GM23248 (cell line): ENCODE measurements around the gene MEI1.

ENCODE experiments used
- EZH2 ChIP-seq: fragments of 200-600 bp; sonication (generic); IDR thresholded peaks from 2 replicates; pipeline ENCODE4 v1.6.1; 2018; ENCODE audit warnings: antibody characterized with exemption, mild to moderate bottlenecking; ENCODE audit not compliant: insufficient read depth, poor library complexity, severe bottlenecking
- EZH2phosphoT487 ChIP-seq: fragments of 200-600 bp; sonication (generic); IDR thresholded peaks from 2 replicates; pipeline ENCODE4 v1.6.1; 2018; ENCODE audit warnings: antibody characterized with exemption, moderate library complexity, mild to moderate bottlenecking, low read depth; ENCODE audit not compliant: insufficient read depth

GRCh38 chr22:41779929-41780505 is 80.7 kb downstream of the MEI1 start:
- TF ChIP-seq EZH2 (no peak), EZH2phosphoT487 (no peak)
